GM19395 (cell line): ENCODE measurements around the gene ADAMTS12.

Source experiments
- ATAC-seq: cut with Tn5 transposase; IDR thresholded peaks from one replicate; pipeline ENCODE4 v1.9.1; 2021; ENCODE audit warnings: mild to moderate bottlenecking, moderate library complexity; ENCODE audit not compliant: unreplicated experiment

Gene ADAMTS12

GRCh38 chr5:33762859-33763258 lies 128.9 kb downstream of the ADAMTS12 start:
- peak; percentile 53 for ATAC-seq

GRCh38 chr5:33761139-33761538 lies 130.7 kb downstream of the ADAMTS12 start:
- no peak for ATAC-seq

- no peak for ATAC-seq
These were observed 133.1 kb downstream of the ADAMTS12 start for GRCh38 chr5:33758737-33759136.

- ATAC-seq: no peak
These were observed 135.3 kb downstream of the ADAMTS12 start for GRCh38 chr5:33756491-33756890.

- no peak for ATAC-seq
These were observed 136.6 kb downstream of the ADAMTS12 start for GRCh38 chr5:33755231-33755630.

GRCh38 chr5:33753704-33754103 lies 138.1 kb downstream of the ADAMTS12 start:
- no peak for ATAC-seq

GRCh38 chr5:33748754-33749153 lies 143.0 kb downstream of the ADAMTS12 start:
- ATAC-seq: no peak

- no peak for ATAC-seq
These were observed 146.6 kb downstream of the ADAMTS12 start for GRCh38 chr5:33745101-33745770.

GRCh38 chr5:33743099-33743498 lies 148.7 kb downstream of the ADAMTS12 start:
- no peak for ATAC-seq

GRCh38 chr5:33742181-33742580 lies 149.6 kb downstream of the ADAMTS12 start:
- ATAC-seq: no peak

- ATAC-seq: no peak
These were observed 152.8 kb downstream of the ADAMTS12 start for GRCh38 chr5:33738967-33739366.

GRCh38 chr5:33738097-33738496 lies 153.7 kb downstream of the ADAMTS12 start:
- no peak for ATAC-seq

- no peak for ATAC-seq
These were observed 154.1 kb downstream of the ADAMTS12 start for GRCh38 chr5:33737697-33738096.

GRCh38 chr5:33737284-33737683 lies 154.5 kb downstream of the ADAMTS12 start:
- no peak for ATAC-seq

GRCh38 chr5:33736510-33736909 lies 155.3 kb downstream of the ADAMTS12 start:
- no peak for ATAC-seq

- no peak for ATAC-seq
These were observed 156.7 kb downstream of the ADAMTS12 start for GRCh38 chr5:33735072-33735471.

GRCh38 chr5:33734537-33734936 lies 157.3 kb downstream of the ADAMTS12 start:
- no peak for ATAC-seq

GRCh38 chr5:33733225-33733624 lies 158.6 kb downstream of the ADAMTS12 start:
- ATAC-seq: no peak

GRCh38 chr5:33726422-33727165 lies 165.2 kb downstream of the ADAMTS12 start:
- no peak for ATAC-seq

GRCh38 chr5:33725806-33726205 lies 166.0 kb downstream of the ADAMTS12 start:
- ATAC-seq: no peak

- no peak for ATAC-seq
These were observed 170.1 kb downstream of the ADAMTS12 start for GRCh38 chr5:33721491-33722200.

GRCh38 chr5:33720176-33720575 lies 171.6 kb downstream of the ADAMTS12 start:
- no peak for ATAC-seq
